ENCODE results near the gene BABAM1.

- TF ChIP-seq CTCF (IDR thresholded peaks at IDR 0.05) (no peak), POLR2AphosphoS5 (IDR thresholded peaks at IDR 0.05) (no peak)
These were observed 35.0 kb upstream of the BABAM1 start for GRCh38 chr19:17232258-17232657.

Data from prostate gland (tissue), 2 donors.